ENCODE data around the gene GUCA1C.

The GUCA1C gene

DNA sequence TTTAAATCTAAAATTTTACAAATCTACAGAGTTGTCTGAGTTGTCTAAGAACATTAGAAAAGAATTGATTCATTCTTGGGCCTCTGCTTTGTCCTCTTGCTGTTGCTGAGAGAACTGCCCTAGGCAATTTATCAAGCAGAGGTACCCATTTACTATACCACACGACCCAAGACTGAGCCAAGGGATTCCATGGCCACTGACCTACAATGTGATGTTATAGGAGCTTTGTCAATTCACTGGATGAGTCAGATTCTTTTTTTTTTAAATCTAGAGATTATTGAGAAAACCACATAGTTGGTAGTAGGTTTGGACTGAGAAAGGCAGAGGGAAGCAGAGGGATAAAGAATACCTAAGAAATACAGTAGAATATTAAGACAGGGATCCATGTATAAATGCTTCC is 75.8 kb downstream of the GUCA1C start:
- no peak for ATAC-seq
- TF ChIP-seq, protein P1, sequence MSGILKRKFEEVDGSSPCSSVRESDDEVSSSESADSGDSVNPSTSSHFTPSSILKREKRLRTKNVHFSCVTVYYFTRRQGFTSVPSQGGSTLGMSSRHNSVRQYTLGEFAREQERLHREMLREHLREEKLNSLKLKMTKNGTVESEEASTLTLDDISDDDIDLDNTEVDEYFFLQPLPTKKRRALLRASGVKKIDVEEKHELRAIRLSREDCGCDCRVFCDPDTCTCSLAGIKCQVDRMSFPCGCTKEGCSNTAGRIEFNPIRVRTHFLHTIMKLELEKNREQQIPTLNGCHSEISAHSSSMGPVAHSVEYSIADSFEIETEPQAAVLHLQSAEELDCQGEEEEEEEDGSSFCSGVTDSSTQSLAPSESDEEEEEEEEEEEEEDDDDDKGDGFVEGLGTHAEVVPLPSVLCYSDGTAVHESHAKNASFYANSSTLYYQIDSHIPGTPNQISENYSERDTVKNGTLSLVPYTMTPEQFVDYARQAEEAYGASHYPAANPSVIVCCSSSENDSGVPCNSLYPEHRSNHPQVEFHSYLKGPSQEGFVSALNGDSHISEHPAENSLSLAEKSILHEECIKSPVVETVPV (CRISPR knock-in tag; IDR thresholded peaks at IDR 0.05), result no peak
- TF ChIP-seq GLIS3 (CRISPR knock-in tag; IDR thresholded peaks at IDR 0.05) (no peak), RARB (CRISPR knock-in tag; IDR thresholded peaks at IDR 0.05) (no peak), SNAI2 (CRISPR knock-in tag; IDR thresholded peaks at IDR 0.05) (no peak), OSR1 (CRISPR knock-in tag; IDR thresholded peaks at IDR 0.05) (no peak), ARNTL (CRISPR knock-in tag; IDR thresholded peaks at IDR 0.05; ENCODE audit: borderline replicate concordance, low read depth) (no peak)

DNA sequence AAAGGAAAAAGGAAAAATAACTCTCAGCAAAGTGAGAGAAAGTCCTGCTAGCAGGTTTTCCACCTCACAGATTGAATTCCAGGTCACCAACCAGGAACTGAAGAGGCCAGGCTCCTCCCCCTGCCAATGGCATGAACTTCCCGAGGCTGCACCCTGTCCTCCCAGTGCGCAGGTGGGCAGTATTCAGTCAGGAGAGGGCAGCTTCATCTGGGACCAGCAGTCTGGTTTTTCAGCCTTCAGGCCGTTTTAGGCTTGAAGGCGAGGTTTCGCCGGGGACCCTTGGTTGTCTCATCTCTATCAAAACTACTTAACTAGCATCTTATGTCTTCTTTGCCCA is 89.9 kb downstream of the GUCA1C start:
- ATAC-seq, result peak; percentile 56
- TF ChIP-seq PPARA (CRISPR knock-in tag; IDR thresholded peaks at IDR 0.05; ENCODE audit: borderline replicate concordance) (no peak), GLIS3 (CRISPR knock-in tag; IDR thresholded peaks at IDR 0.05) (no peak), BACH2 (CRISPR knock-in tag; IDR thresholded peaks at IDR 0.05; ENCODE audit: borderline replicate concordance) (no peak), ZNF565 (CRISPR knock-in tag; conservative IDR thresholded peaks at IDR 0.05; ENCODE audit: low read depth) (no peak), ZFP30 (CRISPR knock-in tag; IDR thresholded peaks at IDR 0.05) (no peak), TCF4 (CRISPR knock-in tag; IDR thresholded peaks at IDR 0.05; ENCODE audit: borderline replicate concordance) (no peak), OSR1 (CRISPR knock-in tag; IDR thresholded peaks at IDR 0.05) (no peak), ZC3H10 (CRISPR knock-in tag; IDR thresholded peaks at IDR 0.05) (no peak), ZNF8 (CRISPR knock-in tag; IDR thresholded peaks at IDR 0.05) (no peak), ZFP3 (CRISPR knock-in tag; IDR thresholded peaks at IDR 0.05) (no peak)
- TF ChIP-seq, protein P2, sequence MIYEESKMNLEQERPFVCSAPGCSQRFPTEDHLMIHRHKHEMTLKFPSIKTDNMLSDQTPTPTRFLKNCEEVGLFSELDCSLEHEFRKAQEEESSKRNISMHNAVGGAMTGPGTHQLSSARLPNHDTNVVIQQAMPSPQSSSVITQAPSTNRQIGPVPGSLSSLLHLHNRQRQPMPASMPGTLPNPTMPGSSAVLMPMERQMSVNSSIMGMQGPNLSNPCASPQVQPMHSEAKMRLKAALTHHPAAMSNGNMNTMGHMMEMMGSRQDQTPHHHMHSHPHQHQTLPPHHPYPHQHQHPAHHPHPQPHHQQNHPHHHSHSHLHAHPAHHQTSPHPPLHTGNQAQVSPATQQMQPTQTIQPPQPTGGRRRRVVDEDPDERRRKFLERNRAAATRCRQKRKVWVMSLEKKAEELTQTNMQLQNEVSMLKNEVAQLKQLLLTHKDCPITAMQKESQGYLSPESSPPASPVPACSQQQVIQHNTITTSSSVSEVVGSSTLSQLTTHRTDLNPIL (CRISPR knock-in tag; IDR thresholded peaks at IDR 0.05; ENCODE audit: low read depth), result no peak

DNA sequence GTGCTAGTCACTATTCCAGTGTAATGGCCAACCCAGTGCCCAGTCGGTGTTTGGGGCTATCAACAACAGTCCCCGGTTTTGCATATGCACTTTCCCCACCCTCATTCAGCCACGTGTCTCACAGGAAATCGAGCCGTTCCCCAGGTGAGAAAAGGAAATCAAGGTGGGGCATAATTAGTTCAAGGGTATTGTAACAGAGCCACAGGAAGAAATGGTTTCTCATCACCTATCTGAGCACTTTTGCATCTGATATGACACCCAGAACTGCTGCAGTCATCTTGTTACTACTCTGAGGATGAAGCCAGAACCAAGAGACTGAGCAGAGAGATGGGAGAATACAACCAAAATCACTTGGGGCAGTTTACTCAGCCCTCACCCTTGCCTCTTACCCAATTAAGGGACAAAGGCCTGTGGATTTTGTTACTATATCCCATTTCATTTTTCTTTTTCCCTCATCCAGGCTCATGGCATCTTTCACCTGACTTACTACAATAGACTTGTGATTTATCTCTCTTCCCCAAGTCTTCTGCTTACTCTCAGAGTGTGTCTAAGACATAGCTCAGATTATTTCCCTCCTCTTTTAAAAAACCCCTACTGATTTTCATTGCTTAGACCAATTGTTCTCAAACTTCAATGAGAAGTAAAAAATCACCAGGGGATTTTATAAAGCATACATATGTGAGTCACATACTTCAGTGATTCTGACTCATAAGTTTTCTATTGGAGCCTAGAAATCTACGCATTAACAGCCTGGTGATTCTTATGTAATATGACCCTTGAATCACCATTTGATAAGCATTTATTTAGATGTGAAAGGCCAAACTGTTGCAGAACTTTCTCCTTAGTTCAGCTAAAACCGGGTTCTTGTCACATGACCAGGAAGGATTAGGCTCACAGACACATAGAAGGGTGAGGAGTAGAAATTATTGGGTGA is 90.5 kb downstream of the GUCA1C start:
- no peak for TF ChIP-seq ZNF8 (CRISPR knock-in tag; IDR thresholded peaks at IDR 0.05)
- no peak for TF ChIP-seq BACH2 (CRISPR knock-in tag; IDR thresholded peaks at IDR 0.05; ENCODE audit: borderline replicate concordance)
- TF ChIP-seq ISL1 (CRISPR knock-in tag; IDR thresholded peaks at IDR 0.05), result no peak
- no peak for TF ChIP-seq RARB (CRISPR knock-in tag; IDR thresholded peaks at IDR 0.05)
- no peak for TF ChIP-seq TCF4 (CRISPR knock-in tag; IDR thresholded peaks at IDR 0.05; ENCODE audit: borderline replicate concordance)
- TF ChIP-seq TOX (CRISPR knock-in tag; IDR thresholded peaks at IDR 0.05; ENCODE audit: borderline replicate concordance), result no peak
- TF ChIP-seq, protein P3, sequence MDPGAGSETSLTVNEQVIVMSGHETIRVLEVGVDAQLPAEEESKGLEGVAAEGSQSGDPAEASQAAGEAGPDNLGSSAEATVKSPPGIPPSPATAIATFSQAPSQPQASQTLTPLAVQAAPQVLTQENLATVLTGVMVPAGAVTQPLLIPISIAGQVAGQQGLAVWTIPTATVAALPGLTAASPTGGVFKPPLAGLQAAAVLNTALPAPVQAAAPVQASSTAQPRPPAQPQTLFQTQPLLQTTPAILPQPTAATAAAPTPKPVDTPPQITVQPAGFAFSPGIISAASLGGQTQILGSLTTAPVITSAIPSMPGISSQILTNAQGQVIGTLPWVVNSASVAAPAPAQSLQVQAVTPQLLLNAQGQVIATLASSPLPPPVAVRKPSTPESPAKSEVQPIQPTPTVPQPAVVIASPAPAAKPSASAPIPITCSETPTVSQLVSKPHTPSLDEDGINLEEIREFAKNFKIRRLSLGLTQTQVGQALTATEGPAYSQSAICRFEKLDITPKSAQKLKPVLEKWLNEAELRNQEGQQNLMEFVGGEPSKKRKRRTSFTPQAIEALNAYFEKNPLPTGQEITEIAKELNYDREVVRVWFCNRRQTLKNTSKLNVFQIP (CRISPR knock-in tag; IDR thresholded peaks at IDR 0.05; ENCODE audit: borderline replicate concordance, low read depth), result no peak
- no peak for TF ChIP-seq ESRRG (CRISPR knock-in tag; IDR thresholded peaks at IDR 0.05)
- TF ChIP-seq, protein P2 (CRISPR knock-in tag; IDR thresholded peaks at IDR 0.05; ENCODE audit: low read depth), result no peak
- no peak for TF ChIP-seq ZC3H10 (CRISPR knock-in tag; IDR thresholded peaks at IDR 0.05)
- no peak for TF ChIP-seq CSDC2 (CRISPR knock-in tag; IDR thresholded peaks at IDR 0.05)
- no peak for TF ChIP-seq OSR1 (CRISPR knock-in tag; IDR thresholded peaks at IDR 0.05)
- TF ChIP-seq SNAI2 (CRISPR knock-in tag; IDR thresholded peaks at IDR 0.05), result no peak
- no peak for TF ChIP-seq ZNF70 (CRISPR knock-in tag; IDR thresholded peaks at IDR 0.05)
- no peak for TF ChIP-seq ZNF565 (CRISPR knock-in tag; conservative IDR thresholded peaks at IDR 0.05; ENCODE audit: low read depth)
- no peak for TF ChIP-seq ZFP3 (CRISPR knock-in tag; IDR thresholded peaks at IDR 0.05)
- TF ChIP-seq GLIS3 (CRISPR knock-in tag; IDR thresholded peaks at IDR 0.05), result no peak
- TF ChIP-seq, protein P1 (CRISPR knock-in tag; IDR thresholded peaks at IDR 0.05), result no peak
- peak; percentile 97 for ATAC-seq
